MM.1S (cell line): ENCODE measurements around the gene THOC2.
"Not testable (repeated sequence)": the region's sequence is repeated elsewhere in the genome, so short reads cannot be mapped to it uniquely, and the experiment has no call there.

ENCODE experiments used
- DNase-seq: peaks from one replicate; pipeline ENCODE4 v3.0.0-alpha.2; 2015
- H2AFZ ChIP-seq: fragments of 300-600 bp; sonication (generic); 2 replicates; pipeline ENCODE4 v1.6.0; 2016; ENCODE audit warnings: antibody characterized with exemption, low read length
- H3F3A ChIP-seq: fragments of 300-600 bp; sonication (generic); 2 replicates; pipeline ENCODE4 v1.6.1; 2016; ENCODE audit warnings: mild to moderate bottlenecking, antibody characterized with exemption, low read length, moderate library complexity, mixed read lengths; ENCODE audit not compliant: insufficient read depth
- H3K27ac ChIP-seq: fragments of 300-600 bp; sonication (generic); 2 replicates; pipeline ENCODE4 v1.5.1; 2016; ENCODE audit warnings: mild to moderate bottlenecking, low read length
- H3K27me3 ChIP-seq: fragments of 300-600 bp; sonication (generic); replicated peaks from 2 replicates; pipeline ENCODE4 v1.6.0; 2016; ENCODE audit warnings: low read length; ENCODE audit not compliant: insufficient read depth
- H3K36me3 ChIP-seq: fragments of 300-600 bp; sonication (generic); replicated peaks from 2 replicates; pipeline ENCODE4 v1.6.1; 2016; ENCODE audit warnings: mild to moderate bottlenecking, low read length, mixed read lengths; ENCODE audit not compliant: insufficient read depth
- H3K4me1 ChIP-seq: fragments of 300-600 bp; sonication (generic); 2 replicates; pipeline ENCODE4 v1.6.1; 2016; ENCODE audit warnings: low read length, mixed read lengths
- H3K4me2 ChIP-seq: fragments of 300-600 bp; sonication (generic); 2 replicates; pipeline ENCODE4 v1.6.0; 2016; ENCODE audit warnings: low read depth, low read length
- H3K4me3 ChIP-seq: fragments of 300-600 bp; sonication (generic); 2 replicates; pipeline ENCODE4 v1.5.1; 2016; ENCODE audit warnings: low read length, mixed read lengths
- H3K79me2 ChIP-seq: fragments of 300-600 bp; sonication (generic); 2 replicates; pipeline ENCODE4 v1.6.1; 2016; ENCODE audit warnings: mixed run types, low read length, mixed read lengths
- H3K9ac ChIP-seq: fragments of 300-600 bp; sonication (generic); 2 replicates; pipeline ENCODE4 v1.6.1; 2016; ENCODE audit warnings: low read length, mixed read lengths
- H3K9me2 ChIP-seq: fragments of 300-600 bp; sonication (generic); replicated peaks from 2 replicates; pipeline ENCODE4 v1.6.1; 2016; ENCODE audit warnings: mild to moderate bottlenecking, low read length, mixed read lengths; ENCODE audit not compliant: insufficient read depth
- H3K9me3 ChIP-seq: fragments of 300-600 bp; sonication (generic); replicated peaks from 2 replicates; pipeline ENCODE4 v1.6.1; 2016; ENCODE audit warnings: mild to moderate bottlenecking, low read length, mixed read lengths; ENCODE audit not compliant: insufficient read depth
- H4K20me1 ChIP-seq: fragments of 300-600 bp; sonication (generic); 2 replicates; pipeline ENCODE4 v1.6.1; 2016; ENCODE audit warnings: mild to moderate bottlenecking, low read length, moderate library complexity, mixed read lengths; ENCODE audit not compliant: insufficient read depth
- EZH2 ChIP-seq: fragments of 300-600 bp; sonication (generic); optimal IDR thresholded peaks from 2 replicates; pipeline ENCODE3; 2017; ENCODE audit warnings: low read depth, mild to moderate bottlenecking, antibody characterized with exemption, low read length, mixed read lengths
- EZH2phosphoT487 ChIP-seq: fragments of 300-600 bp; sonication (generic); IDR thresholded peaks from 2 replicates; pipeline ENCODE4 v1.6.1; 2018; ENCODE audit warnings: antibody characterized with exemption, low read length
- TF ChIP-seq, protein P1 (sequence below): fragments of 300-600 bp; sonication (generic); IDR thresholded peaks from 2 replicates; pipeline ENCODE4 v1.5.1; 2016; ENCODE audit warnings: antibody characterized with exemption, low read length, mixed read lengths

THOC2 gene

DNA sequence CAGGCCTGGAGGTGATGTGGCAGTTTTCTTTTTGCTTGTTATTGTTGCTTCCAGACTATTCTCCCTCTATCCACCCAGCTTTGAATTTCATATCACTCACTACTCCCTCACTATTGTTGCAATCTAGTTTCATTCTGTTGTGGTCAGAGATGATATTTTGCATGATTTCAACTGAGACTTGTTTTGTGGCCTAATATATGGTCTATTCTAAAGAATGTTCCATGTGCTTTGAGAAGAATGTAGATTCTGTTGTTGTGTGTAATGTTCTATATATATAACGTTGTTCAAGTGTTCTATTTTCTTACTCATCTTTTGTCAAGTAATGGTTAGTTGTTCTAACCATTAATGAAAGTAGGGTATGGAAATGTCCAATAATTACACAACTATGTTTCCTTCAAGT, 59.0 kb downstream of the THOC2 start:
- H3K27ac ChIP-seq: no peak overlapping the region
- no peaks in the 10 kb centered on the region for H3K79me2 ChIP-seq
- TF ChIP-seq EZH2 (no peak), EZH2phosphoT487 (no peak)
- TF ChIP-seq, protein P1, sequence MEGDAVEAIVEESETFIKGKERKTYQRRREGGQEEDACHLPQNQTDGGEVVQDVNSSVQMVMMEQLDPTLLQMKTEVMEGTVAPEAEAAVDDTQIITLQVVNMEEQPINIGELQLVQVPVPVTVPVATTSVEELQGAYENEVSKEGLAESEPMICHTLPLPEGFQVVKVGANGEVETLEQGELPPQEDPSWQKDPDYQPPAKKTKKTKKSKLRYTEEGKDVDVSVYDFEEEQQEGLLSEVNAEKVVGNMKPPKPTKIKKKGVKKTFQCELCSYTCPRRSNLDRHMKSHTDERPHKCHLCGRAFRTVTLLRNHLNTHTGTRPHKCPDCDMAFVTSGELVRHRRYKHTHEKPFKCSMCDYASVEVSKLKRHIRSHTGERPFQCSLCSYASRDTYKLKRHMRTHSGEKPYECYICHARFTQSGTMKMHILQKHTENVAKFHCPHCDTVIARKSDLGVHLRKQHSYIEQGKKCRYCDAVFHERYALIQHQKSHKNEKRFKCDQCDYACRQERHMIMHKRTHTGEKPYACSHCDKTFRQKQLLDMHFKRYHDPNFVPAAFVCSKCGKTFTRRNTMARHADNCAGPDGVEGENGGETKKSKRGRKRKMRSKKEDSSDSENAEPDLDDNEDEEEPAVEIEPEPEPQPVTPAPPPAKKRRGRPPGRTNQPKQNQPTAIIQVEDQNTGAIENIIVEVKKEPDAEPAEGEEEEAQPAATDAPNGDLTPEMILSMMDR: no peak

DNA sequence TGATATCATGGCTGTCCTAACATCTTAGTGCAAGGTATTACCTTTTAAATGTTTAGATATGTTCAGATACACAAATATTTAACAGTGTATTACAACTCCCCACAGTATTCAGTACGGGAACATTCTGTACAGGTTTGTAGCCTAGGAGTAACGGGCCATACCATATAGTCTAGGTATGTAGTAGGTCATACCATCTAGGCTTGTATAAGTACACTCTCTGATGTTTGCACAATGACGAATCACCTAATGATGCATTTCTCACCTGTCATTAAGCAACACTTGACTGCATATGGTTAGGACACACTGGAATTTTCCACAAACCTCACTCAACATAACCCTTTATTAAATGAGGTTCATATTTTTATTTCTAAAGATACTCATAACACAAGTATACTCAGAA, 67.7 kb downstream of the THOC2 start:
- Histone ChIP-seq H3K27me3 (no peaks in the 10 kb centered on the region), H3K9me2 (no peaks in the 10 kb centered on the region), H3K9ac (no peak overlapping the region), H2AFZ (no peak overlapping the region), H3K4me1 (no peaks in the 10 kb centered on the region), H3K27ac (no peak overlapping the region), H3K4me3 (no peak overlapping the region), H4K20me1 (no peaks in the 10 kb centered on the region), H3F3A (no peaks in the 10 kb centered on the region), H3K36me3 (no peaks in the 10 kb centered on the region), H3K4me2 (no peak overlapping the region), H3K79me2 (no peaks in the 10 kb centered on the region), H3K9me3 (no peaks in the 10 kb centered on the region)
- DNase-seq: no peak
- no peak for TF ChIP-seq EZH2phosphoT487

More for the DNA sequence above, 59.0 kb downstream of the THOC2 start:
- no peaks in the 10 kb centered on the region for H3F3A ChIP-seq
- no peak overlapping the region for H3K9ac ChIP-seq
- no peaks in the 10 kb centered on the region for H3K4me1 ChIP-seq
- no peaks in the 10 kb centered on the region for H3K27me3 ChIP-seq
- H3K36me3 ChIP-seq: no peaks in the 10 kb centered on the region; the same call in 1 of the 2 replicates
- H4K20me1 ChIP-seq: no peaks in the 10 kb centered on the region; the same call in 1 of the 2 replicates
- H3K4me2 ChIP-seq: no peak overlapping the region
- H3K4me3 ChIP-seq: no peak overlapping the region
- no peaks in the 10 kb centered on the region for H3K9me2 ChIP-seq
- no peak for DNase-seq
- H2AFZ ChIP-seq: no peak overlapping the region
- no peaks in the 10 kb centered on the region for H3K9me3 ChIP-seq

DNA sequence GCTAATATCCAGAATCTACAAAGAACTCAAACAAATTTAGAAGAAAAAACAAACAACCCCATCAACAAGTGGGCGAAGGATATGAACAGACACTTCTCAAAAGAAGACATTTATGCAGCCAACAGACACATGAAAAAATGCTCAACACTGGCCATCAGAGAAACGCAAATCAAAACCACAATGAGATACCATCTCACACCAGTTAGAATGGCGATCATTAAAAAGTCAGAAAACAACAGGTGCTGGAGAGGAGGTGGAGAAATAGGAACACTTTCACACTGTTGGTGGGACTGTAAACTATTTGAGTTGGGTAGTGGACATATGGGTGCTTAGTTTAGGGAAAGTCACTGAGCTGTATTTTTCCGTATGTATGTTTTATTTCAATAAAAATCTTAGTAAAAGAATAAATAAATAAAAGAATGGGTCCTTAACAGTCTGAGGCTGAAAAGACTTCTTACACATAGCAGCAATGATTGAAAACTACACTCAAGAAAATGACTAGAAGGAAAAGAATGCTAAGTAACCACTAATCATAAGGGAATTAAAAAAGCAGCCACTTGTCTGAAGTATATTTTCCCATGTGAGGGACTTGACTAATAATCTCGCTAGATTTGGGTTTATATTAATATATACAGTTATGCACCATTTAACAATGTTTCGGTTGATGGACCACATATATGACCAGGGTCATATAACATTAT, 68.2 kb downstream of the THOC2 start:
- H3K4me3 ChIP-seq, H3K9me2 ChIP-seq, H2AFZ ChIP-seq, H3K4me1 ChIP-seq, H3F3A ChIP-seq, H3K4me2 ChIP-seq, H4K20me1 ChIP-seq, H3K9me3 ChIP-seq, DNase-seq, H3K36me3 ChIP-seq, H3K9ac ChIP-seq, H3K79me2 ChIP-seq, H3K27me3 ChIP-seq, H3K27ac ChIP-seq: not testable (repeated sequence)

DNA sequence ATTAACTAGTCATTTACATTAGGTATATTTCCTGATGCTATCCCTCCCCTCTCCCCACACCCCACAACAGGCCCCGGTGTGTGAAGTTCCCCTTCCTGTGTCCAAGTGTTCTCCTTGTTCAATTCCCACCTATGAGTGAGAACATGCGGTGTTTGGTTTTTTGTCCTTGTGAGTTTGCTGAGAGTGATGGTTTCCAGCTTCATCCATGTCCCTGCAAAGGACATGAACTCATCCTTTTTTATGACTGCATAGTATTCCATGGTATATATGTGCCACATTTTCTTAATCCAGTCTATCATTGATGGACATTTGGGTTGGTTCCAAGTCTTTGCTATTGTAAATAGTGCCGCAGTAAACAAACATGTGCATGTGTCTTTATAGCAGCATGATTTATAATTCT, 69.1 kb downstream of the THOC2 start:
- not testable (repeated sequence) for H3K4me1 ChIP-seq, H2AFZ ChIP-seq, H3K36me3 ChIP-seq, H3K27me3 ChIP-seq, H3K27ac ChIP-seq, H4K20me1 ChIP-seq, H3K4me3 ChIP-seq, H3F3A ChIP-seq, H3K9ac ChIP-seq, H3K9me3 ChIP-seq, H3K79me2 ChIP-seq, H3K9me2 ChIP-seq, DNase-seq, H3K4me2 ChIP-seq

DNA sequence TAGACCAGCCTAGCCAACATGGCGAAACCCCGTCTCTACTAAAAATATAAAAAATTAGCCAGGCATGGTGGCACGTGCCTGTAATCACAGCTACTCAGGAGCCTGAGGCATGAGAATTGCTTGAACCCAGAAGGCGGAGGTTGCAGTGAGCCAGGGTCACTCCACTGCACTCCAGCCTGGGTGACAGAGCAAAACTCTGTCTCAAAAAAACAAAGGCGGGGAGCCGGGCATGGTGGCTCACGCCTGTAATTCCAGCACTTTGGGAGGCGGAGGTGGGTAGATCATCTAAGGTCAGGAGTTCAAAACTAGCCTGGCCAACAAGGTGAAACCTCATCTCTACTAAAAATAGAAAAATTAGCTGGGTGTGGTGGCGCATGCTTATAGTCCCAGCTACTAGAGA, 76.3 kb downstream of the THOC2 start:
- H3K4me3 ChIP-seq, H3K79me2 ChIP-seq, H4K20me1 ChIP-seq, H3K36me3 ChIP-seq, H3K27ac ChIP-seq, H3K9ac ChIP-seq, H3K4me1 ChIP-seq, DNase-seq, H3K9me3 ChIP-seq, H2AFZ ChIP-seq, H3K4me2 ChIP-seq, H3K27me3 ChIP-seq, H3F3A ChIP-seq, H3K9me2 ChIP-seq: not testable (repeated sequence)

DNA sequence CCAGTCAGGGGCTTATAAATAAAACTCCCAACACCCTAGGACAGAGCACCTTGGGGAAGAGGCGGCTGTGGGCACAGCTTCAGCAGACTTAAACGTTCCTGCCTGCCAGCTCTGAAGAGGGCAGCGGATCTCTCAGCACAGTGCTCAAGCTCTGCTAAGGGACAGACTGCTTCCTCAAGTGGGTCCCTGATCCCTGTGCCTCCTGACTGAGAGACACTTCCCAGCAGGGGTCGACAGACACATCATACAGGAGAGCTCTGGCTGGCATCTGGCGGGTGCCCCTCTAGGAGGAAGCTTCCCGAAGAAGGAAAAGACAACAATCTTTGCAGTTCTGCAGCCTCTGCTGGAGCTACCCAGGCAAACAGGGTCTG, 84.1 kb downstream of the THOC2 start:
- not testable (repeated sequence) for H4K20me1 ChIP-seq, H3K27ac ChIP-seq, H3K4me2 ChIP-seq, H3K27me3 ChIP-seq, H3K9me2 ChIP-seq, H2AFZ ChIP-seq, H3K9me3 ChIP-seq, H3K4me1 ChIP-seq, H3K9ac ChIP-seq, DNase-seq, H3K79me2 ChIP-seq, H3F3A ChIP-seq, H3K4me3 ChIP-seq, H3K36me3 ChIP-seq
